Liver (tissue), 9 donors: ENCODE results near the gene RBM23. TPM values are rescaled to one million over a fixed set of nuclear protein-coding genes. Genes with fewer than 3 reads are reported as not detected.
"Not testable (repeated sequence)": the region's sequence is repeated elsewhere in the genome, so short reads cannot be mapped to it uniquely, and the experiment has no call there.

Experiments used
- DNase-seq: peaks from one replicate; pipeline ENCODE4 v3.0.0-alpha.2; 2017; ENCODE audit warnings: low spot score
- H3K27ac ChIP-seq, 2 donors: one replicate each; pipeline ENCODE4 v1.7.0; 2013; ENCODE audit warnings: inconsistent platforms in 2 of 2, low read length in 2 of 2, control low read depth in 1 of 2, low read depth in 1 of 2, mild to moderate bottlenecking in 1 of 2
- H3K27me3 ChIP-seq, 4 donors: one replicate each; pipeline versions ENCODE4 v1.6.1 to v1.7.0; 2013; ENCODE audit warnings: low read length in 3 of 4, inconsistent platforms in 1 of 4, mild to moderate bottlenecking in 1 of 4, moderate library complexity in 1 of 4; ENCODE audit not compliant: control insufficient read depth in 4 of 4, insufficient read depth in 4 of 4
- H3K36me3 ChIP-seq, 4 donors: one replicate each; pipeline versions ENCODE4 v1.6.1 to v1.7.0; 2013; ENCODE audit warnings: low read length in 3 of 4, mild to moderate bottlenecking in 3 of 4, low read depth in 1 of 4, moderate library complexity in 1 of 4; ENCODE audit not compliant: control insufficient read depth in 4 of 4, insufficient read depth in 3 of 4
- H3K4me1 ChIP-seq, 4 donors: one replicate each; pipeline versions ENCODE4 v1.6.1 to v1.7.0; 2013; ENCODE audit warnings: low read length in 3 of 4, mild to moderate bottlenecking in 3 of 4, moderate library complexity in 1 of 4; ENCODE audit not compliant: control insufficient read depth in 4 of 4, insufficient read depth in 4 of 4
- H3K4me3 ChIP-seq, 3 donors: one replicate each; pipeline versions ENCODE4 v1.6.1 to v1.7.0; 2013; ENCODE audit warnings: low read length in 3 of 3, control low read depth in 1 of 3, low read depth in 1 of 3, mild to moderate bottlenecking in 1 of 3
- H3K9ac ChIP-seq, 2 donors: one replicate each; pipeline ENCODE4 v1.7.0; 2013; ENCODE audit warnings: low read length in 2 of 2, mild to moderate bottlenecking in 2 of 2, moderate library complexity in 2 of 2, control low read depth in 1 of 2, low read depth in 1 of 2
- H3K9me3 ChIP-seq, 4 donors: one replicate each; pipeline versions ENCODE4 v1.6.1 to v1.7.0; 2013; ENCODE audit warnings: low read length in 3 of 4; ENCODE audit not compliant: control insufficient read depth in 4 of 4
- EGR1 ChIP-seq, 2 donors: IDR thresholded peaks; 2 replicates each; pipeline ENCODE4 v1.6.1; 2016 to 2018; ENCODE audit warnings: antibody characterized with exemption in 2 of 2, low read depth in 2 of 2
- FOXA1 ChIP-seq: IDR thresholded peaks from 2 replicates; pipeline ENCODE4 v1.6.1; 2016; ENCODE audit warnings: antibody characterized with exemption
- FOXA2 ChIP-seq: IDR thresholded peaks from 2 replicates; pipeline ENCODE4 v1.6.1; 2016; ENCODE audit warnings: antibody characterized with exemption
- GABPA ChIP-seq, 2 donors: IDR thresholded peaks in 1 of 2; conservative IDR thresholded peaks in 1 of 2; 2 replicates each; pipeline ENCODE4 v1.6.1; 2016; ENCODE audit warnings: antibody characterized with exemption in 2 of 2, mild to moderate bottlenecking in 1 of 2, moderate library complexity in 1 of 2
- HNF4A ChIP-seq, 2 donors: conservative IDR thresholded peaks; 2 replicates each; pipeline ENCODE4 v1.6.1; 2016; ENCODE audit warnings: antibody characterized with exemption in 2 of 2, mild to moderate bottlenecking in 2 of 2
- HNF4G ChIP-seq: IDR thresholded peaks from 2 replicates; pipeline ENCODE4 v1.6.1; 2016; ENCODE audit warnings: antibody characterized with exemption
- JUND ChIP-seq, 2 donors: IDR thresholded peaks; 2 replicates each; pipeline ENCODE4 v1.6.1; 2016; ENCODE audit warnings: antibody characterized with exemption in 2 of 2
- NR2F2 ChIP-seq: IDR thresholded peaks from 2 replicates; pipeline ENCODE4 v1.6.1; 2016; ENCODE audit warnings: antibody characterized with exemption
- RAD21 ChIP-seq, 2 donors: IDR thresholded peaks; 2 replicates each; pipeline ENCODE4 v1.6.1; 2016; ENCODE audit warnings: antibody characterized with exemption in 2 of 2, mild to moderate bottlenecking in 2 of 2
- REST ChIP-seq: IDR thresholded peaks from 2 replicates; pipeline ENCODE4 v1.6.1; 2016; ENCODE audit warnings: antibody characterized with exemption, mild to moderate bottlenecking
- RXRA ChIP-seq, 2 donors: IDR thresholded peaks; 2 replicates each; pipeline ENCODE4 v1.6.1; 2017 to 2018; ENCODE audit warnings: antibody characterized with exemption in 2 of 2, mild to moderate bottlenecking in 1 of 2
- SP1 ChIP-seq: IDR thresholded peaks from 2 replicates; pipeline ENCODE4 v1.6.1; 2018; ENCODE audit warnings: antibody characterized with exemption, mild to moderate bottlenecking
- TAF1 ChIP-seq: conservative IDR thresholded peaks from 2 replicates; pipeline ENCODE4 v1.6.1; 2016; ENCODE audit warnings: antibody characterized with exemption, mild to moderate bottlenecking
- YY1 ChIP-seq: IDR thresholded peaks from 2 replicates; pipeline ENCODE4 v1.6.1; 2016; ENCODE audit warnings: antibody characterized with exemption, mild to moderate bottlenecking
- ZBTB33 ChIP-seq: IDR thresholded peaks from 2 replicates; pipeline ENCODE4 v1.6.1; 2016; ENCODE audit warnings: antibody characterized with exemption
- WGBS: extraction: QIAGEN DNeasy Blood & Tissue Kit; methylation state at CpG from one replicate; pipeline ENCODE4 v1.1.7; 2013; 5-methylcytosine and 5-hydroxymethylcytosine counted together
- polyA plus RNA-seq, 2 donors: library from polyadenylated mRNA; stranded (reverse) in 1 of 2; unstranded in 1 of 2; fragments of 200-250 nt in 1 of 2; fragments of >200 nt in 1 of 2; fragmentation: Nextera tagmentation in 1 of 2; extraction: Ambion mirVana in 1 of 2; gene quantifications; one replicate each; pipeline versions ENCODE4 v1.2.1 to v1.2.3, GENCODE V29; 2013 to 2015
- total RNA-seq, 2 donors: library from RNA; depleted of rRNA; stranded (reverse); fragments of >200 nt; gene quantifications; one replicate each; pipeline ENCODE4 v1.2.3, GENCODE V29; 2014
- TF ChIP-seq, protein P1 (sequence below): fragments of 150-350 bp; IDR thresholded peaks from 2 replicates; pipeline ENCODE4 v1.5.1; 2017; ENCODE audit warnings: improper control_type of control experiment, low read depth, low read length; ENCODE audit not compliant: missing input control
- TF ChIP-seq, protein P2 (sequence below): IDR thresholded peaks from 2 replicates; pipeline ENCODE4 v1.6.1; 2016; ENCODE audit warnings: antibody characterized with exemption
- TF ChIP-seq, protein P3 (sequence below): IDR thresholded peaks from 2 replicates; pipeline ENCODE4 v1.6.1; 2016; ENCODE audit warnings: antibody characterized with exemption
- donor health status: healthy.
- donor health status: healthy.
- donor health status: healthy.
- donor health status: healthy.
- donor health status: healthy.

The RBM23 gene
- total and polyA plus RNA-seq, 4 donors: 22.3 to 242 (median 31.4) TPM

GRCh38 chr14:22864979-22865378 is 54.0 kb downstream of the RBM23 start (continued):
- TF ChIP-seq ZBTB33: no peak
- TF ChIP-seq GABPA (IDR thresholded peaks at IDR 0.05 in 1 of 2, conservative IDR thresholded peaks at IDR 0.05 in 1 of 2): no peak
- TF ChIP-seq FOXA2: no peak
- TF ChIP-seq NR2F2: no peak

GRCh38 chr14:22861651-22862050 is 57.3 kb downstream of the RBM23 start:
- no peaks in the 10 kb centered on the region for H3K27me3 ChIP-seq
- H3K9ac ChIP-seq: no peak overlapping the region
- H3K9me3 ChIP-seq: no peaks in the 10 kb centered on the region
- TF ChIP-seq, protein P1, sequence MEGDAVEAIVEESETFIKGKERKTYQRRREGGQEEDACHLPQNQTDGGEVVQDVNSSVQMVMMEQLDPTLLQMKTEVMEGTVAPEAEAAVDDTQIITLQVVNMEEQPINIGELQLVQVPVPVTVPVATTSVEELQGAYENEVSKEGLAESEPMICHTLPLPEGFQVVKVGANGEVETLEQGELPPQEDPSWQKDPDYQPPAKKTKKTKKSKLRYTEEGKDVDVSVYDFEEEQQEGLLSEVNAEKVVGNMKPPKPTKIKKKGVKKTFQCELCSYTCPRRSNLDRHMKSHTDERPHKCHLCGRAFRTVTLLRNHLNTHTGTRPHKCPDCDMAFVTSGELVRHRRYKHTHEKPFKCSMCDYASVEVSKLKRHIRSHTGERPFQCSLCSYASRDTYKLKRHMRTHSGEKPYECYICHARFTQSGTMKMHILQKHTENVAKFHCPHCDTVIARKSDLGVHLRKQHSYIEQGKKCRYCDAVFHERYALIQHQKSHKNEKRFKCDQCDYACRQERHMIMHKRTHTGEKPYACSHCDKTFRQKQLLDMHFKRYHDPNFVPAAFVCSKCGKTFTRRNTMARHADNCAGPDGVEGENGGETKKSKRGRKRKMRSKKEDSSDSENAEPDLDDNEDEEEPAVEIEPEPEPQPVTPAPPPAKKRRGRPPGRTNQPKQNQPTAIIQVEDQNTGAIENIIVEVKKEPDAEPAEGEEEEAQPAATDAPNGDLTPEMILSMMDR: no peak
- TF ChIP-seq HNF4G (no peak), FOXA1 (no peak), ZBTB33 (no peak), JUND (IDR thresholded peaks at IDR 0.05) (no peak), RAD21 (IDR thresholded peaks at IDR 0.05) (no peak), NR2F2 (no peak), YY1 (no peak), REST (no peak), SP1 (no peak), EGR1 (IDR thresholded peaks at IDR 0.05; ENCODE audit: low read depth in 2 of 2) (no peak), FOXA2 (no peak), HNF4A (conservative IDR thresholded peaks at IDR 0.05) (no peak), GABPA (IDR thresholded peaks at IDR 0.05 in 1 of 2, conservative IDR thresholded peaks at IDR 0.05 in 1 of 2) (no peak), TAF1 (no peak), RXRA (IDR thresholded peaks at IDR 0.05) (no peak)
- TF ChIP-seq, protein P2, sequence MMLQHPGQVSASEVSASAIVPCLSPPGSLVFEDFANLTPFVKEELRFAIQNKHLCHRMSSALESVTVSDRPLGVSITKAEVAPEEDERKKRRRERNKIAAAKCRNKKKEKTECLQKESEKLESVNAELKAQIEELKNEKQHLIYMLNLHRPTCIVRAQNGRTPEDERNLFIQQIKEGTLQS: no peak
- TF ChIP-seq, protein P3, sequence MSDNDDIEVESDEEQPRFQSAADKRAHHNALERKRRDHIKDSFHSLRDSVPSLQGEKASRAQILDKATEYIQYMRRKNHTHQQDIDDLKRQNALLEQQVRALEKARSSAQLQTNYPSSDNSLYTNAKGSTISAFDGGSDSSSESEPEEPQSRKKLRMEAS: no peak
- no peak overlapping the region for H3K27ac ChIP-seq
- no peaks in the 10 kb centered on the region for H3K4me1 ChIP-seq
- no peak overlapping the region for H3K4me3 ChIP-seq
- no peaks in the 10 kb centered on the region for H3K36me3 ChIP-seq
- DNase-seq: no peak

DNA sequence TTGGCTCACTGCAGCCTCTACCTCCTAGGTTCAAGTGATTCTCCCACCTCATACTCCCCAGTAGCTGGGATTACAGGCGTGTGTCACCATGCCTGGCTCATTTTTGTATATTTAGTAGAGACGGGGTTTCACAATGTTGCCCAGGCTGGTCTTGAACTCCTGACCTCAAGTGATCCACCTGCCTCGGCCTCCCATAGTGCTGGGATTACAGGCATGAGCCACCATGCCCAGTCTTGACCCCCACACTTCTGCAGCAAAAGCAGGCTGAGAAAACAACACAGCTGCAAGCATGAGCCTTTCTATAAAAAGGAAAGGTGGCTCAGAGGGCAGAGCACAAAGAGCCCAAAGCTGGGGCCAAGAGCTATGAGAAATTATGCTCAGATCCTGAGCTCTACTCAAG is 58.6 kb downstream of the RBM23 start:
- not testable (repeated sequence) for H3K9ac ChIP-seq, H3K36me3 ChIP-seq, H3K4me1 ChIP-seq, DNase-seq, H3K9me3 ChIP-seq, H3K4me3 ChIP-seq, H3K27me3 ChIP-seq, H3K27ac ChIP-seq
- 81% methylated on average over 3 of the region's 3 CpGs for WGBS
